ENCODE results near the gene SUSD4.

The SUSD4 gene

DNA sequence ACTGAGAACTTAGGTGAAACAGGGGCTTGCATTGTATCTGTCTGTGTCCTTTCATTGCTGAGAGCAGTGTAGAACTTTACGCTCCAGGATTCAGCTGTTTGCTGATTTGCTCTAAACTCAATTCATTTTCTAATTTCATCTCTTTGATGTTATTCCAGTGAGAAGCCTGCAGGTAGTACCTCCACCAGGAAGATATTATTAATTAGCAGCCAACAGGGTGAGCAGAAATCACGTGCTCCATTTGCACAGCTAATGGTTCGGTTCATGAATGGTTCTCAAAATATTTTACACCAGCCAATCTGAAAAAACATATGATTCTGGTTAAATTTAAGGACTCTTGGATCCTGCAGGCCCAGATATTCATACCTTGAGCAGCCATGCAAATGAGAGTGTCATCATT is 52.1 kb downstream of the SUSD4 start:
- no peak for TF ChIP-seq TAF1 (IDR thresholded peaks at IDR 0.05; ENCODE audit: low read depth)
- TF ChIP-seq CREB1 (IDR thresholded peaks at IDR 0.05; ENCODE audit: low read depth) = no peak
- TF ChIP-seq, protein P1, sequence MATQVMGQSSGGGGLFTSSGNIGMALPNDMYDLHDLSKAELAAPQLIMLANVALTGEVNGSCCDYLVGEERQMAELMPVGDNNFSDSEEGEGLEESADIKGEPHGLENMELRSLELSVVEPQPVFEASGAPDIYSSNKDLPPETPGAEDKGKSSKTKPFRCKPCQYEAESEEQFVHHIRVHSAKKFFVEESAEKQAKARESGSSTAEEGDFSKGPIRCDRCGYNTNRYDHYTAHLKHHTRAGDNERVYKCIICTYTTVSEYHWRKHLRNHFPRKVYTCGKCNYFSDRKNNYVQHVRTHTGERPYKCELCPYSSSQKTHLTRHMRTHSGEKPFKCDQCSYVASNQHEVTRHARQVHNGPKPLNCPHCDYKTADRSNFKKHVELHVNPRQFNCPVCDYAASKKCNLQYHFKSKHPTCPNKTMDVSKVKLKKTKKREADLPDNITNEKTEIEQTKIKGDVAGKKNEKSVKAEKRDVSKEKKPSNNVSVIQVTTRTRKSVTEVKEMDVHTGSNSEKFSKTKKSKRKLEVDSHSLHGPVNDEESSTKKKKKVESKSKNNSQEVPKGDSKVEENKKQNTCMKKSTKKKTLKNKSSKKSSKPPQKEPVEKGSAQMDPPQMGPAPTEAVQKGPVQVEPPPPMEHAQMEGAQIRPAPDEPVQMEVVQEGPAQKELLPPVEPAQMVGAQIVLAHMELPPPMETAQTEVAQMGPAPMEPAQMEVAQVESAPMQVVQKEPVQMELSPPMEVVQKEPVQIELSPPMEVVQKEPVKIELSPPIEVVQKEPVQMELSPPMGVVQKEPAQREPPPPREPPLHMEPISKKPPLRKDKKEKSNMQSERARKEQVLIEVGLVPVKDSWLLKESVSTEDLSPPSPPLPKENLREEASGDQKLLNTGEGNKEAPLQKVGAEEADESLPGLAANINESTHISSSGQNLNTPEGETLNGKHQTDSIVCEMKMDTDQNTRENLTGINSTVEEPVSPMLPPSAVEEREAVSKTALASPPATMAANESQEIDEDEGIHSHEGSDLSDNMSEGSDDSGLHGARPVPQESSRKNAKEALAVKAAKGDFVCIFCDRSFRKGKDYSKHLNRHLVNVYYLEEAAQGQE (IDR thresholded peaks at IDR 0.05; ENCODE audit: low read depth) = no peak
- TF ChIP-seq CEBPB (IDR thresholded peaks at IDR 0.05) = no peak
- TF ChIP-seq ZBTB7A (IDR thresholded peaks at IDR 0.05; ENCODE audit: low read depth) = no peak
- TF ChIP-seq, protein P2, sequence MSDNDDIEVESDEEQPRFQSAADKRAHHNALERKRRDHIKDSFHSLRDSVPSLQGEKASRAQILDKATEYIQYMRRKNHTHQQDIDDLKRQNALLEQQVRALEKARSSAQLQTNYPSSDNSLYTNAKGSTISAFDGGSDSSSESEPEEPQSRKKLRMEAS (IDR thresholded peaks at IDR 0.05) = no peak
- TF ChIP-seq FOXM1 (IDR thresholded peaks at IDR 0.05; ENCODE audit: borderline replicate concordance, low read depth) = no peak
- TF ChIP-seq, protein P3, sequence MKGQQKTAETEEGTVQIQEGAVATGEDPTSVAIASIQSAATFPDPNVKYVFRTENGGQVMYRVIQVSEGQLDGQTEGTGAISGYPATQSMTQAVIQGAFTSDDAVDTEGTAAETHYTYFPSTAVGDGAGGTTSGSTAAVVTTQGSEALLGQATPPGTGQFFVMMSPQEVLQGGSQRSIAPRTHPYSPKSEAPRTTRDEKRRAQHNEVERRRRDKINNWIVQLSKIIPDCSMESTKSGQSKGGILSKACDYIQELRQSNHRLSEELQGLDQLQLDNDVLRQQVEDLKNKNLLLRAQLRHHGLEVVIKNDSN (IDR thresholded peaks at IDR 0.05) = no peak
- TF ChIP-seq RAD21 (IDR thresholded peaks at IDR 0.05; ENCODE audit: low read depth) = no peak
- TF ChIP-seq YY1 (IDR thresholded peaks at IDR 0.05; ENCODE audit: low read depth) = no peak
- TF ChIP-seq TCF12 (IDR thresholded peaks at IDR 0.05; ENCODE audit: low read depth) = no peak
- no peak for TF ChIP-seq NFIC (IDR thresholded peaks at IDR 0.05)
- TF ChIP-seq EP300 (IDR thresholded peaks at IDR 0.05; ENCODE audit: borderline replicate concordance) = no peak

DNA sequence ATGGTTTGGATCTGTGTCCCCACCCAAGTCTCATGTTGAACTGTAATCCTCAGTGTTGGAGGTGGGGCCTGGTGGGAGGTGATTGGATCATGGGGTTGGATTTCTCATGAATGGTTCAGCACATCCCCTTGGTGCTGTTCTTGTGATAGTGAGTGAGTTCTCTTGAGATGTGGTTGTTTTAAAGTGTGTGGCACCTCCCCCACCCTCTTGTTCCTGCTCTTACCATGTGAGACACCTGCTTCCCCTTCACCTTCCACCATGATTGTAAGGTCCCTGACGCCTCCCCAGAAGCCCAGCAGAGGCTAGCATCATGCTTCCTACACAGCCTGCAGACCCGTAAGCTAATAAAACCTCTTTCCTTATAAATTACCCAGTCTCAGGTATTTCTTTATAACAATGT is 55.8 kb downstream of the SUSD4 start:
- TF ChIP-seq, protein P1 (IDR thresholded peaks at IDR 0.05; ENCODE audit: low read depth) = no peak
- TF ChIP-seq YY1 (IDR thresholded peaks at IDR 0.05; ENCODE audit: low read depth) (no peak), EP300 (IDR thresholded peaks at IDR 0.05; ENCODE audit: borderline replicate concordance) (no peak), CREB1 (IDR thresholded peaks at IDR 0.05; ENCODE audit: low read depth) (no peak), RAD21 (IDR thresholded peaks at IDR 0.05; ENCODE audit: low read depth) (no peak), TCF12 (IDR thresholded peaks at IDR 0.05; ENCODE audit: low read depth) (no peak), CEBPB (IDR thresholded peaks at IDR 0.05) (no peak), TAF1 (IDR thresholded peaks at IDR 0.05; ENCODE audit: low read depth) (no peak), ZBTB7A (IDR thresholded peaks at IDR 0.05; ENCODE audit: low read depth) (no peak), TEAD4 (IDR thresholded peaks at IDR 0.05) (no peak)
- TF ChIP-seq, protein P2 (IDR thresholded peaks at IDR 0.05) = no peak

DNA sequence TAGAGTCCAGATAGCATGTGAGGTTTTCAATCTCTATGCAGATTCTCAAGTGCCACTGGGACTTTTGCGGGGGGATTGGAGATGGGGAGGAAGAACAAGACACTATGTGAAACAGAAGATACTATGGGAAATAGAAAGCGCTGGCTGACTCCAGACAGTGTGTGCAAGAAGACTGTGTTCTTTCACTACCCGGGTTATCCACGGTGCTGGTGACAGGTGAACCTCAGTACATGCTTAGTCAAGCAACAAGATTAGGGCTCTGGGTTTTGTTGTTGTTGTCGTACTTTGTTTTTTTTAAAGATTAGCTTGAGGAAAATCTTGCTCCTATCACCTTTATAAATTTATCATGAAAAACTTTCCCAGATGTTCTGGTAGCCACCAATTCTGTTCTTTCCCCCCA is 56.4 kb downstream of the SUSD4 start:
- TF ChIP-seq TEAD4 (IDR thresholded peaks at IDR 0.05) (no peak), RAD21 (IDR thresholded peaks at IDR 0.05; ENCODE audit: low read depth) (no peak), FOXM1 (IDR thresholded peaks at IDR 0.05; ENCODE audit: borderline replicate concordance, low read depth) (no peak), TCF12 (IDR thresholded peaks at IDR 0.05; ENCODE audit: low read depth) (no peak), CREB1 (IDR thresholded peaks at IDR 0.05; ENCODE audit: low read depth) (no peak), NFIC (IDR thresholded peaks at IDR 0.05) (no peak), EP300 (IDR thresholded peaks at IDR 0.05; ENCODE audit: borderline replicate concordance) (no peak), EGR1 (IDR thresholded peaks at IDR 0.05) (no peak), ZBTB7A (IDR thresholded peaks at IDR 0.05; ENCODE audit: low read depth) (no peak), YY1 (IDR thresholded peaks at IDR 0.05; ENCODE audit: low read depth) (no peak), CEBPB (IDR thresholded peaks at IDR 0.05) (no peak), TAF1 (IDR thresholded peaks at IDR 0.05; ENCODE audit: low read depth) (no peak)
- TF ChIP-seq, protein P1 (IDR thresholded peaks at IDR 0.05; ENCODE audit: low read depth) = no peak
- TF ChIP-seq, protein P2 (IDR thresholded peaks at IDR 0.05) = no peak
- TF ChIP-seq, protein P3 (IDR thresholded peaks at IDR 0.05) = no peak

DNA sequence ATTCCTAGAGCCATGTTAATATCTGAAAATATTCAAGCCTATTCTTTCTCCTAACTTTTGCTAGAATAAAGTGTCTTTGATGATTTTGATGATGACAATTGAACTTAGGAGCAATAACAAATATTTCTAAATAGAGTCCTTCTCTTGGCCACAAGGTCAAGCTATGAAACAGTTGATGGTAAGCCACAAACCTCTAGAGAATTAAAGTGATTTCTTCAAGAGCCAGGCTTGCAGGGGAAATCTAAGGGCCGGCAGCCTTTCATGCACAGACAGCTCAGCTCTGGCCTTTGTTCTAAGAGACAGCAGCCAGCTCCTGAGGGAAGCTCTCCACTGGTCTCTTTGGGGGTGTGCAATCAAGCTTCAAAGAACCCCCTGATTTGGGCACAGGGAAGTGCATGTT is 59.0 kb downstream of the SUSD4 start:
- TF ChIP-seq TCF12 (IDR thresholded peaks at IDR 0.05; ENCODE audit: low read depth) = no peak
- TF ChIP-seq, protein P3 (IDR thresholded peaks at IDR 0.05) = no peak
- TF ChIP-seq ZBTB7A (IDR thresholded peaks at IDR 0.05; ENCODE audit: low read depth) = no peak
- no peak for TF ChIP-seq TAF1 (IDR thresholded peaks at IDR 0.05; ENCODE audit: low read depth)

Data from Ishikawa (cell line).